NB4 (cell line): ENCODE data around the gene LRP1B.

Experiments
- DNase-seq: peaks from one replicate; pipeline ENCODE4 v3.0.0; 2010; ENCODE audit warnings: low read depth
- H3K4me3 ChIP-seq: one replicate; pipeline ENCODE4 v1.5.1; 2011; ENCODE audit warnings: mild to moderate bottlenecking, low read depth, low read length, moderate library complexity
- CTCF ChIP-seq: IDR thresholded peaks from one replicate; pipeline ENCODE4 v1.5.1; 2012; ENCODE audit warnings: low read depth, low read length
- MAX ChIP-seq: IDR thresholded peaks from 2 replicates; pipeline ENCODE4 v1.6.1; 2011; ENCODE audit warnings: low read depth, low read length
- MYC ChIP-seq: IDR thresholded peaks from 2 replicates; pipeline ENCODE4 v1.6.1; 2011; ENCODE audit warnings: low read depth, low read length
- POLR2A ChIP-seq: IDR thresholded peaks from 2 replicates; pipeline ENCODE4 v1.6.1; 2011; ENCODE audit warnings: mild to moderate bottlenecking; ENCODE audit not compliant: insufficient read length; ENCODE audit errors: extremely low read depth

Gene LRP1B

GRCh38 chr2:140775411-140775810, 1355.4 kb downstream of the LRP1B start:
- H3K4me3 ChIP-seq = no peak overlapping the region
- no peak for TF ChIP-seq MAX
- TF ChIP-seq CTCF = no peak
- TF ChIP-seq MYC = no peak
- TF ChIP-seq POLR2A = no peak
- DNase-seq = no peak

GRCh38 chr2:140770645-140771044, 1360.2 kb downstream of the LRP1B start:
- H3K4me3 ChIP-seq = no peak overlapping the region
- DNase-seq = no peak
- TF ChIP-seq POLR2A (no peak), CTCF (no peak), MAX (no peak), MYC (no peak)

- no peak overlapping the region for H3K4me3 ChIP-seq
- no peak for DNase-seq
- TF ChIP-seq CTCF (no peak), POLR2A (no peak), MAX (no peak), MYC (no peak)
Observed at GRCh38 chr2:140761807-140762206, 1369.0 kb downstream of the LRP1B start.

- TF ChIP-seq MYC (no peak), MAX (no peak), POLR2A (no peak), CTCF (no peak)
- DNase-seq = no peak
- H3K4me3 ChIP-seq = no peak overlapping the region
Observed at GRCh38 chr2:140759426-140760156, 1371.2 kb downstream of the LRP1B start.

- no peak for DNase-seq
- no peak overlapping the region for H3K4me3 ChIP-seq
- TF ChIP-seq POLR2A = no peak
- no peak for TF ChIP-seq CTCF
- TF ChIP-seq MAX = no peak
- TF ChIP-seq MYC = no peak
Observed at GRCh38 chr2:140747665-140748064, 1383.2 kb downstream of the LRP1B start.
